WTC11 (cell line): ENCODE data around the gene VPS52. TPM values are rescaled to one million over a fixed set of nuclear protein-coding genes. Genes with fewer than 3 reads are reported as not detected.

Source experiments
- ATAC-seq: fragments of 200-7000 bp; cut with Tn5 transposase; 2 replicates; pipeline ENCODE4 v1.10.0; 2021; ENCODE audit warnings: mild to moderate bottlenecking, moderate library complexity
- CTCF ChIA-PET: fragments of 300-600 bp; sonication (Branson Sonifier 250); formaldehyde crosslinking; loops from one replicate; lab custom pipeline; 2021; ENCODE audit warnings: antibody characterized with exemption; lab: Charles Lee
- POLR2A ChIA-PET: fragments of 350-600 bp; sonication (Branson Sonifier 250); formaldehyde crosslinking; loops from one replicate; lab custom pipeline; 2021; ENCODE audit warnings: antibody characterized with exemption; lab: Charles Lee
- DNase-seq: peaks from one replicate; pipeline ENCODE4 v3.0.0; 2021; ENCODE audit warnings: low spot score
- H3K27ac Mint-ChIP-seq: 2 replicates; pipeline ENCODE4 v1.8.0; 2021; ENCODE audit warnings: mixed read lengths
- H3K27me3 Mint-ChIP-seq: 2 replicates; pipeline ENCODE4 v1.8.0; 2021; ENCODE audit warnings: low read depth, mild to moderate bottlenecking, moderate library complexity, mixed read lengths
- H3K36me3 Mint-ChIP-seq: 2 replicates; pipeline ENCODE4 v1.8.0; 2021; ENCODE audit warnings: mixed read lengths
- H3K4me1 Mint-ChIP-seq: 2 replicates; pipeline ENCODE4 v1.8.0; 2022; ENCODE audit warnings: mixed read lengths
- H3K4me3 Mint-ChIP-seq: 2 replicates; pipeline ENCODE4 v1.8.0; 2021; ENCODE audit warnings: mild to moderate bottlenecking, moderate library complexity, mixed read lengths
- H3K9me3 Mint-ChIP-seq: 2 replicates; pipeline ENCODE4 v1.8.0; 2021; ENCODE audit warnings: mixed read lengths
- AFF4 ChIP-seq: sonication (generic); formaldehyde crosslinking; IDR thresholded peaks from 2 replicates; pipeline ENCODE4 v1.8.1; 2023; ENCODE audit warnings: mild to moderate bottlenecking, missing genetic modification reagents, borderline replicate concordance
- AR ChIP-seq: fragments of 250-450 bp; sonication (Bioruptor Pico); IDR thresholded peaks from 2 replicates; pipeline ENCODE4 v1.9.0; 2021; ENCODE audit warnings: mild to moderate bottlenecking
- ATF6 ChIP-seq: sonication (generic); formaldehyde crosslinking; IDR thresholded peaks from 2 replicates; pipeline ENCODE4 v1.8.1; 2023; ENCODE audit warnings: mild to moderate bottlenecking, missing genetic modification reagents
- E2F4 ChIP-seq: sonication (generic); formaldehyde crosslinking; IDR thresholded peaks from 2 replicates; pipeline ENCODE4 v1.8.1; 2022; ENCODE audit warnings: low read depth, mild to moderate bottlenecking, moderate library complexity, missing genetic modification reagents, borderline replicate concordance
- FOXJ3 ChIP-seq: sonication (generic); formaldehyde crosslinking; IDR thresholded peaks from 2 replicates; pipeline ENCODE4 v1.9.0; 2021; ENCODE audit warnings: missing genetic modification reagents, mild to moderate bottlenecking, borderline replicate concordance
- GRHL2 ChIP-seq: fragments of 250-450 bp; sonication (Bioruptor Pico); IDR thresholded peaks from 2 replicates; pipeline ENCODE4 v1.8.0; 2022; ENCODE audit warnings: mild to moderate bottlenecking, moderate library complexity; ENCODE audit not compliant: insufficient replicate concordance, severe bottlenecking
- HMGA2 ChIP-seq: fragments of 250-450 bp; sonication (Bioruptor Pico); IDR thresholded peaks from 2 replicates; pipeline ENCODE4 v1.4.0; 2021; ENCODE audit warnings: mild to moderate bottlenecking, moderate library complexity
- JUN ChIP-seq: sonication (generic); formaldehyde crosslinking; IDR thresholded peaks from 2 replicates; pipeline ENCODE4 v1.8.0; 2023; ENCODE audit warnings: mild to moderate bottlenecking, missing genetic modification reagents
- MYBL2 ChIP-seq: sonication (generic); formaldehyde crosslinking; IDR thresholded peaks from 2 replicates; pipeline ENCODE4 v1.8.1; 2023; ENCODE audit warnings: mild to moderate bottlenecking, moderate library complexity, missing genetic modification reagents
- NFATC4 ChIP-seq: fragments of 250-450 bp; sonication (Bioruptor Pico); IDR thresholded peaks from 2 replicates; pipeline ENCODE4 v1.9.0; 2021; ENCODE audit warnings: mild to moderate bottlenecking
- RELA ChIP-seq: sonication (generic); formaldehyde crosslinking; IDR thresholded peaks from 2 replicates; pipeline ENCODE4 v1.8.1; 2022; ENCODE audit warnings: missing genetic modification reagents, mild to moderate bottlenecking, borderline replicate concordance
- ZMAT4 ChIP-seq: fragments of 250-450 bp; sonication (Bioruptor Pico); IDR thresholded peaks from 2 replicates; pipeline ENCODE4 v1.9.0; 2021; ENCODE audit warnings: mild to moderate bottlenecking
- ZNF281 ChIP-seq: sonication (generic); formaldehyde crosslinking; IDR thresholded peaks from 2 replicates; pipeline ENCODE4 v1.8.0; 2023; ENCODE audit warnings: mild to moderate bottlenecking, missing genetic modification reagents
- ZNF532 ChIP-seq: fragments of 250-450 bp; sonication (Bioruptor Pico); IDR thresholded peaks from 2 replicates; pipeline ENCODE4 v1.9.0; 2021; ENCODE audit warnings: mild to moderate bottlenecking, borderline replicate concordance
- ZNF671 ChIP-seq: fragments of 250-450 bp; sonication (Bioruptor Pico); IDR thresholded peaks from 2 replicates; pipeline ENCODE4 v1.8.0; 2021; ENCODE audit warnings: mild to moderate bottlenecking
- total RNA-seq: library from RNA; stranded (reverse); gene quantifications from 3 replicates; pipeline ENCODE4 v1.2.3, GENCODE V29; 2021

The VPS52 gene
- total RNA-seq, 1 experiment from 2014 or later: 46.8 TPM

GRCh38 chr6:33243476-33243875, 28.2 kb downstream of the VPS52 start:
- peaks cover 7% of the 10 kb centered on the region for H3K4me1 Mint-ChIP-seq
- POLR2A ChIA-PET: interaction anchor here (0.7 to 0.9 kb wide), 2 partner anchors 39 to 96 kb away, joined by 4 read pairs; partner anchors contain the start of gene HSD17B8
- no peak for DNase-seq
- H3K9me3 Mint-ChIP-seq: no peaks in the 10 kb centered on the region
- TF ChIP-seq ZNF671 (CRISPR knock-in tag): no peak
- TF ChIP-seq, all 79 proteins: peak for 0
- Mint-ChIP-seq H3K27me3 (peaks cover 61% of the 10 kb centered on the region), H3K27ac (peak overlapping the region; percentile 56; the same call in 1 of the 2 replicates), H3K4me3 (no peak overlapping the region), H3K36me3 (no peaks in the 10 kb centered on the region)
- no peak for ATAC-seq
- CTCF ChIA-PET: interaction anchor here (0.7 to 1.0 kb wide), 3 partner anchors 34 to 69 kb away, joined by 3 to 5 read pairs (median 3); partner anchors contain the start of gene B3GALT4

GRCh38 chr6:33241968-33242367, 29.7 kb downstream of the VPS52 start:
- Mint-ChIP-seq H3K36me3 (no peaks in the 10 kb centered on the region), H3K4me3 (no peak overlapping the region), H3K4me1 (peaks cover 2% of the 10 kb centered on the region; the same call in 1 of the 2 replicates), H3K9me3 (no peaks in the 10 kb centered on the region), H3K27ac (no peak overlapping the region), H3K27me3 (peaks cover 59% of the 10 kb centered on the region)
- no peak for DNase-seq
- no peak for ATAC-seq
- CTCF ChIA-PET: interaction anchor here (0.6 kb wide), 1 partner anchor 13 kb away, joined by 5 read pairs; no protein-coding TSS in a partner anchor
- POLR2A ChIA-PET: no interaction called here
- TF ChIP-seq GRHL2 (CRISPR knock-in tag) (no peak), MYBL2 (CRISPR knock-in tag) (no peak), ZMAT4 (CRISPR knock-in tag) (no peak), E2F4 (no peak), ATF6 (no peak), ZNF532 (CRISPR knock-in tag) (no peak), JUN (CRISPR knock-in tag) (no peak), AR (CRISPR knock-in tag) (no peak), RELA (CRISPR knock-in tag) (no peak), FOXJ3 (CRISPR knock-in tag) (no peak), HMGA2 (CRISPR knock-in tag) (no peak), AFF4 (no peak), NFATC4 (CRISPR knock-in tag) (no peak), ZNF281 (no peak)
